SH-SY5Y (cell line): ENCODE measurements around the gene IL5.

Source experiments
- GATA2 ChIP-seq: IDR thresholded peaks from 2 replicates; pipeline ENCODE4 v1.6.1; 2011; ENCODE audit warnings: mild to moderate bottlenecking, low read depth, low read length
- GATA3 ChIP-seq: IDR thresholded peaks from 2 replicates; pipeline ENCODE4 v1.6.1; 2011; ENCODE audit warnings: low read depth, mild to moderate bottlenecking, low read length, moderate library complexity

GRCh38 chr5:132543472-132544201, at the start of gene IL5:
- TF ChIP-seq GATA2 (no peak), GATA3 (no peak)
